ENCODE results near the gene CLDN3.
A peak's percentile ranks its signal among the peaks of the same experiment; 100 is the strongest.
"Not testable (repeated sequence)": the region's sequence is repeated elsewhere in the genome, so short reads cannot be mapped to it uniquely, and the experiment has no call there.

Gene CLDN3

DNA sequence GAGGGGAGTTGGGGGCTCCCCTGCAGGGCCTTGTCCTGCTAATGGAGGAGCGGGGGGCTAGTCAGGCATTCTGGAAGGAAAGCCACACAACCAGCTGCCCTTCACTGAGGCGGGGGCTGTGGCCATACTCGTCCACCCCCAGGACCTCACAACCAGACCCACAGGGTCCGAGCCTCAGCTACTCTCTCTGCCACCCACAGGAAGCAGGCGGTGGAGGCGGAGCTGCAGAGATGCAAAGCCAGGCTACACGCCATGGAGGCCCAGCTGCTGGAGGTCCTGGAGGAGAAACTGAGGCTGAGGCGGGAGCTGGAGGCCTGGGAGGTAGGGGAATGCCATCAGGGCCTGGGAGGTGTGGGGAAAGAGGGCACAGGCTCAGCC, 34.6 kb downstream of the CLDN3 start:
- no peak for DNase-seq

DNA sequence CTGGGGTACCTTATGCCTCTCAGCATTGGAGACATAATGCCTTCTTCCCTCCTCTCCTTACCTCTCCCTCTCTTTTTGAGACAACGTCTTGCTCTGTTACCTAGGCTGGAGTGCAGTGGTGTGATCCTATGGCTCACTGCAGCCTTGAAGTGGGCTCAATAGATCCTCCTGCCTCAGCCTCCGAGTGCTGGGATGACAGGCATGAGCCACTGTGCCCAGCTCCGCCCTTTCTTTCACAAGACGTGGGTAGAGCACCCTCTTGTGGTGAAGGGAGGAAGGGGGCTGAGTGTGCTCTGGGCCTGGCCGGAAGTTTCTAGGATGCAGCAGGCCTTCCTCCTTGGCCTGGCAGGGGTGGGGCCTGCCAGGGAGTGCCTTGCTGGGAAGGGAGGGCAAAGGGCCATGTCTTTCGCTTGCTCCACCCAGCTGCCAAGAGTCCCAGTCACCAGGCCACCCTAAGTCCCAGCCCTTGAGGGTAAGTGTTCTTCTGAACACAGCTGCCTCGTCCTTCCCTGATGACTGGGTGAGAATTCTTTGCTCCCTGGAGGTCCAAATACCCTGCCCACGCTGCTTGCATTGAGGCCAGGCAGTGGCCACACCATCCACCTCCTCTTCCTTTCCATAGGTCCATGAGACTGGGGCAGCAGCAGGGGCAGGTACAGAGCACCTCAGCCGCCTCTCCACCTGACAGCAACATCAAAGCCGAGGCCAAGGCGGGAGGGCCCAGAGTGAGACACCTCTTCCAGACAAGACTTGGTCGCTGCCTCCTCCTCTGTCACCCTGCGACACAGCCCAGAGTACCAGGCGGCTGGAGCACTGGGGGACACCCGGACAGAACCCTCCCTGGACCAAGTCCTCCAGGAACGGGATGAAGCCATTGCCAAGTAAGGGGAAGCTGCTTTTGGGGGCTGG, 35.2 kb downstream of the CLDN3 start:
- DNase-seq = peak; percentile 83

DNA sequence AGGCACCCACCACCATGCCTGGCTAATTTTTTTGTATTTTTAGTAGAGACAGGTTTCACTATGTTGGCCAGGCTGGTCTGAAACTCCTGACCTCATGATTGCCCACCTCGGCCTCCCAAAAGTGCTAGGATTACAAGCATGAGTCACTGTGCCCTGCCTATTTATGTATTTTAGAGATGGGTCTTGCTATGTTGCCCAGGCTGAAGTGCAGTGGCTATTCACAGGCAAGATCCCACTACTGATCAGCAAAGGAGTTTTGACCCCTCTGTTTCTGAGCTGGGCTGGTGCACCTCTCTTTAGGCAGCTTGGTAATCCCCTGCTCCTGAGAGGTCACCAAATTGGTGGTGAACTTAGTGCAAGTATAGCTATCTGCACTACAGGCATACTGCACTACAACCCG, 37.7 kb downstream of the CLDN3 start:
- DNase-seq = no peak

DNA sequence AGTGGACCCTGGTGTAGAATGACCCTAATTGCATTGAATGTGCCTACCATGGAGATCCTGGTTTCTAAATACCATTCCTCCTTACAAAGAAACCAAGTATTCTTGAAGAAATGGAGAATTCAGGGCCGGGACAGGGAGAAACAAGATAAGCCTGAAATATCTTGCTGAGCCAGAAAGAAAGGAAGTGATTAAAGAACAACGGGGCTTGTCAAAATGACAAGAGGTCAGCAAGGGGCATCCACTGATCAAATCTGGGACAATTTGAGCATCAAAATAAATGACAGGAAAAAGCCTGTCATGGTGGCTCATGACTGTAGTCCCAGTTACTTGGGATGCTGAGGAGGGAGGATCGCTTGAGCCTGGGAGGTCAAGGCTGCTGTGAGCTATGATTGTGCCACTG, 39.6 kb downstream of the CLDN3 start:
- DNase-seq = no peak

DNA sequence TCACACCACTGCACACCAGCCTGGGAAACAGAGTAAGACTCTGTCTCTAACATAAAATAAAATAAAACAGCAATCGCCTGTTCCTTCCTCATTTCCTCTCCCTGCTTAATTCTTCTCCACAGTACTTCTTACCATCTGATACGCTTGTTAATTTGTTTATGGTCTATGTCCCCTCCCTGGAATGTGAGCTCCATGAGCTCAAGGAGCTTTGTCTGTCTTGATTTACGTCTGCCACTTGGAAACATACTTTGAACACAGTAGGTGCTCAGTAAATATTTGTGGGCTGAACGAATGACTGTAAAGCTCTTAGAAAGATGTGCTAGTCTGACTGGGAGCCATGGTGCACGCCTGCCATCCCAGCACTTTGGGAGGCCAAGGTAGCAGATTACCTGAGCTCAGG, 41.5 kb downstream of the CLDN3 start:
- no peak for DNase-seq

DNA sequence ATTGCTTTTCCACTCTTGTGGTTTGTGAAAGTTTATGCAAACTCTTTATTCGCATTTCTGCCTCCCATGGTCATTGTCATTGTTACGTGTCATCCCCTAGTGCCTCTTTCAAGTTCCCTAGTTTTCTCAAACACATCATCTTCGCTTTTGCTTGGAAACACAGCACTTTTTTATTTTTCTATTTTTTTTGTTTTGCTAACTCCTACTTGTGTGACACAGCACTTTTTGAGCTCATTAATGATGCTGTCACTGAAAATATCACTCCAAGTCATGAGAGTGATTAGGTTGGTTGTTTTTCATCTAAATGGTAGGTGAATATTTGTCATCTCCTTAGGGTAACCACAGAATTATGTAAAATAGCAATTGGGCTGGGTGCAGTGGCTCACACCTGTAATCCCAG, 42.1 kb downstream of the CLDN3 start:
- DNase-seq = no peak

DNA sequence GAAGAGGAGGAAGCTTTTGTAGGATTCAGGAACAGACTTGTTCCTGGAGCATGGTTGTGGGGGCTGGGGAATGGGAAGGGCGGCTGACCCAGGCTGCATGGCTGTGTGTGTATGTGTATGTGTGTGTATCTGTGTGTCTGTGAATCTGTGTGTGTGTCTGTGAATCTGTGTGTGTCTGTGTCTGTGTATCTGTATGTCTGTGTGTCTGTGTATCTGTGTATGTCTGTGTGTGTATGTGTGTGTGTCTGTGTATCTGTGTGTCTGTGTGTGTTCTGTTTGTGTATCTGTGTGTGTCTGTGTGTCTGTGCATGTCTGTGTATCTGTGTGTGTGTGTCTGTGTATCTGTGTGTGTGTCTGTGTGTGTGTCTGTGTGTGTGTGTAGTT, 44.0 kb downstream of the CLDN3 start:
- no peak for DNase-seq

DNA sequence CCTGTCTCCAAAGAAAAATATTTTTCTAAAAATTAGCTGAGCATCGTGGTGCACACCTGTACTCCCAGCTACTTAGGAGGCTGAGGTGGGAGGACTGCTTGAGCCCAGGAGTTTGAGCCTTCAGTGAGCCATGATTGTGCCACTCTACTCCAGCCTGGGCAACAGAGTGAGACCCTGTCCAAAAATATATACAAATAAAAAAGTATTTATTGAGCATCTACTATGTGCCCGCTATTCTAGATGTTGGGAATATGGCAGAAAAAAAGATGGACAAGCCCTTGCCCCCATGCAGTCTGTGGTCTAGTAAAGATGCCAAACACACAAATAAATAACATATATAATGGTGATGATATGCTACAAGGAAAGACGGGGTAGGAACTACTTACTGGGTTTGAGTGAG, 46.3 kb downstream of the CLDN3 start:
- no peak for DNase-seq

DNA sequence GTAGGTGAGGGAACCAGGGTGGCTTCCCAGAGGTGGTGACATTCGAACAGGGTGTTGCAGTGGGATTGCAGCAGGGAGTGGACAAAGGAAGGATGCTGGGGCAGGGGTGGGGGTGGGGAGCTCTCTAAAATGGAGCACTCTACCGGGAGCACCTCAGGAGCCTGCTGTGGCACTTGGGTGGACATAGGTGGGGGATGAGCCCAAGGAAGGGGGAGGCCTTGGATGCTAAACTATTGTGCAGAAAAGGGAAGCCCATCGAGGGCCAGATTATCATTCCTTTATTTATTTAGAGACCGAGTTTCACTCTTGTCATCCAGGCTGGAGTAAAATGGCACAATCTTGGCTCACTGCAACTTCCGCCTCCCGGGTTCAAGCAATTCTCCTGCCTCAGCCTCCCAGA, 47.3 kb downstream of the CLDN3 start:
- DNase-seq = no peak

DNA sequence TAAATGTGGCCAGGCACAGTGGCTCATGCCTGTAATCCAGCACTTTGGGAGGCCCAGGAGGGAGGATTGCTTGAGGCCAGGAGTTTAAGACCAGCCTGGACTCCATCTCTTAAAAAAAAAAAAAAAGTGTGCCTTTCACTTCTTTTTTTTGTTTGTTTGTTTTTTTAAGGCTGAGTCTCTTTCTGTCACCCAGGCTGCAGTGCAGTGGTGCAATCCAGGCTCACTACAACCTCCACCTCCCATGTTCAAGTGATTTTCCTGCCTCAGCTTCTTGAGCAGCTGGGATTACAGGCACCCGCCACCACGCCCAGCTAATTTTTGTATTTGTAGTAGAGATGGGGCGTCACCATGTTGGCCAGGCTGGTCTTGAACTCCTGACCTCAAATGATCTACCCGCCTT, 47.9 kb downstream of the CLDN3 start:
- DNase-seq = not testable (repeated sequence)

DNA sequence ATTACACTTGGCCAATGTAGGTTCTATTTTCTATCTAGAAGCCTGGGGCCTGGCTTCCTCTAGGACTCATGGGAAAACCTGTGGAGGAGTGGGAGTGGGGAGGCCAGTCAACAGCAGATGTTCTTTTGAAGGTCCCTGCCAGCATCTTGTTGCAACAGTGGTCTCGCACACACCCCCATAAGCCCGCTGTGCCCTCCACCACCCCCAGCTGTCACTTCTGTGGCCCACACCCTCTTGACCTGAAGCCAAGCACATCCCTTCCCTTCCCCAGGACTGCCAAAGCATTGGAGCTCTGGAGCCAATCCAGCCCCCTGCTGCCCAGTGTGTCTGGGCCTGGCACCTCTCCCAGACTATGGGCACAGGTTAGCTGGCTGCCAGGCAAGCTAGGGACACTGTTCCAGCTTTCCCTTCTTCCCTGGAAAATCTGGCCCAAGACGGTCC, 48.7 kb downstream of the CLDN3 start:
- no peak for DNase-seq

DNA sequence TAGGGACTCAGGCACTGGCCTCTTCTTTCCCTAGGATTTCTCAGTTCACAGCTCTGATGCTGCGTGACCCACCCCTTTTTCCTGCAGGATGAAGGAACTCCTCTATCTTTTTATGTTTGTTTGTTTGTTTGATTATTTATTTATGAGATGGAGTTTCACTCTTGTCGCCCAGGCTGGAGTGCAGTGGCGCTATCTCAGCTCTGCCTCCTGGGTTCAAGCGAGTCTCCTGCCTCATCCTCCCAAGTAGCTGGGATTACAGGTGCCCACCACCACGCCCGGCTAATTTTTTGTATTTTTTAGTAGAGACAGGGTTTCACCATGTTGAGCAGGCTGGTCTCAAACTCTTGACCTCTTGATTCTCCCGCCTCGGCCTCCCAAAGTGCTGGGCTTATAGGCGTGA, 49.6 kb downstream of the CLDN3 start:
- not testable (repeated sequence) for DNase-seq

DNA sequence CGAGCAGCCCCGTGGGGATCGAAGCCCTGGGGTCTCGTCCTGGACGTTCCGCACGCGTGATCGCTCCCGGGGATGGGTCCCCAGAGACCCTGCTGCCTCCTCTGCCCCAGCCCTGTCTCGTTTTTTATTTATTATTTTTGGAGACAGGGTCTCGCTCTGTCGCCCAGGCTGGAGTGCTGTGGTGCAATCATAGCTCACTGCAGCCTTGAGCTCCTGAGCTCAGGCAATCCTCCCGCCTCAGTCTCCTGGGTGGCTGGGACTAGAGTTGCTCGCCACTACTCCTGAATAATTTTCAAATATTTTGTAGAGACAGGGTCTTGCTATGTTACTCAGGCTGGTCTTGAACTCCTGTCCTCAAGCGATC, 50.3 kb downstream of the CLDN3 start:
- DNase-seq = no peak
